VCaP (cell line): ENCODE measurements around the gene BBS1.

Source experiments
- H3K27ac ChIP-seq: fragments of 450-650 bp; 2 replicates; pipeline ENCODE4 v1.5.1; 2017
- TF ChIP-seq, protein P1 (sequence below): fragments of 450-650 bp; conservative IDR thresholded peaks from 2 replicates; pipeline ENCODE4 v1.5.1; 2017; ENCODE audit warnings: mild to moderate bottlenecking, moderate library complexity

The BBS1 gene

DNA sequence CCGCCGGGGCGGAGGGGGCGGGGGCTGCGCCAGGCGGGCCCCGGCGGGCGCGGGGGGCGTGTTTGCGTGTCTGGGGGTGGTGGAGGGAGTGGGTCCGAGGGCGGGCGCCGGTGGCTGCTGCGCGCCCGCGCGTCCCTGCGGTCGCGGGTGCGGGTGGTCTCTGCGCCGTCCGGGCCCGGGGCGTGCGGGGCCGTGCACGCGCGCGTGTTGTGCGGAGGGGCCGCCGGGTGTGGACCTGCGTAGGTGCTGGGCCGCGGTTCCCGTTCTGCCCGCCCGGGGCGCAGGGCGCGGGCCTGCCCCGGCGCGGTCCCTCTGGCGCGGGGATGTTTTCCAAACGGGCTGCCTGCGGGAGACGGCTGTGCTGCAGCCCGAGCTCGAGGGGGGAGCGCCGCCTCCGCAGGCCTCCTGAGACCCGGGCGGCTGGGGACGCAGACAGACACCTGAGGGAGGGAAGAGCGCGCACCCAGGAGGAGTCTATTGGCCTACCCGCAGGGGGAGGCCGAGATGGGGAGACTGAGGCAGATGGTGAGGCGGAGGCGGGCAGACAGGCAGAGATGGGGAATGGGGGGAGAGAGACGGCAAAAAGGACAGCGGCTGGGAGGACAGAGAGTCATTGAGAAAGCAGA is 43.3 kb upstream of the BBS1 start:
- TF ChIP-seq, protein P1, sequence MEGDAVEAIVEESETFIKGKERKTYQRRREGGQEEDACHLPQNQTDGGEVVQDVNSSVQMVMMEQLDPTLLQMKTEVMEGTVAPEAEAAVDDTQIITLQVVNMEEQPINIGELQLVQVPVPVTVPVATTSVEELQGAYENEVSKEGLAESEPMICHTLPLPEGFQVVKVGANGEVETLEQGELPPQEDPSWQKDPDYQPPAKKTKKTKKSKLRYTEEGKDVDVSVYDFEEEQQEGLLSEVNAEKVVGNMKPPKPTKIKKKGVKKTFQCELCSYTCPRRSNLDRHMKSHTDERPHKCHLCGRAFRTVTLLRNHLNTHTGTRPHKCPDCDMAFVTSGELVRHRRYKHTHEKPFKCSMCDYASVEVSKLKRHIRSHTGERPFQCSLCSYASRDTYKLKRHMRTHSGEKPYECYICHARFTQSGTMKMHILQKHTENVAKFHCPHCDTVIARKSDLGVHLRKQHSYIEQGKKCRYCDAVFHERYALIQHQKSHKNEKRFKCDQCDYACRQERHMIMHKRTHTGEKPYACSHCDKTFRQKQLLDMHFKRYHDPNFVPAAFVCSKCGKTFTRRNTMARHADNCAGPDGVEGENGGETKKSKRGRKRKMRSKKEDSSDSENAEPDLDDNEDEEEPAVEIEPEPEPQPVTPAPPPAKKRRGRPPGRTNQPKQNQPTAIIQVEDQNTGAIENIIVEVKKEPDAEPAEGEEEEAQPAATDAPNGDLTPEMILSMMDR: peak; percentile 83

DNA sequence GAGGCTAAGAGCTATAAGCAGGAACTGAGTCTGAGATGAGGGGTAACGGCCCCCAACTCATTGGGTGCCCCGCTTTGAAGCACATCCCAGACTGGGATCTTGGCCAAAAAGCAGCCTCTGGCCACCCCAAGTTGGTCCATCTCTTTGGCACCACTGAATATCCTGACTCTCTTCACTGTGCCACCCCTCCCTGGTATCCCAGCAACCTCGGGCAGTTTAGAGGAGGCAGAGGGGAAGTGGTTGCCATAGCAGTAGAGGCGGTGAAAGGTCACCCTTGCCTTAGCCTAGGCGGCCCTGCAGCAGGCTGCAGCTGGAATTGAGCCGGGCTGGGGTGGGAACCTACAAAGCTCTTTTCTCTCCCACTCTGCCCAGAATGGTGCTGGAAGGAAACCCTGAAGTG is 42.7 kb upstream of the BBS1 start:
- peak overlapping the region; percentile 84 for H3K27ac ChIP-seq
- TF ChIP-seq, protein P1: no peak

More for the DNA sequence above, 43.3 kb upstream of the BBS1 start:
- peak overlapping the region; percentile 84 for H3K27ac ChIP-seq

DNA sequence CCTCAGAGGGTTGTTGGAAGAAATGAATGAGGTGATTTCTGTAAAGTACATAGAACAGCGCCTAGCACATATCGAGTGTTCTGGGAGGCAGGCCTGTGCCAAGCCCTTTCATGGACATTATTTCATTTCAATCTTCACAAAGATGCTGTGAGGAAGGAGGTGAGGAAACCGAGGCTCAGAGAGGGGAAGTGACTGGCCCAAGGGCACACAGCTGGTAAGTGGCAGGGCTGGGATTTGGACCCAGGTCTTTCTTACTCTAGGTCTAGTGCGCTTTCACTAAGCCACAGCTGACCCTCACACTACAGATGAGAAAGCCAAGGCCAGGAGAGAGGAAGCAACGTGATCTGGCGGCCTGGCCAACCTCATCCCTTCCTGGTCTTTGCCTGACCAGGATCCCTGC is 41.7 kb upstream of the BBS1 start:
- H3K27ac ChIP-seq: peak overlapping the region; percentile 24; the same call in 1 of the 2 replicates
- TF ChIP-seq, protein P1: no peak

DNA sequence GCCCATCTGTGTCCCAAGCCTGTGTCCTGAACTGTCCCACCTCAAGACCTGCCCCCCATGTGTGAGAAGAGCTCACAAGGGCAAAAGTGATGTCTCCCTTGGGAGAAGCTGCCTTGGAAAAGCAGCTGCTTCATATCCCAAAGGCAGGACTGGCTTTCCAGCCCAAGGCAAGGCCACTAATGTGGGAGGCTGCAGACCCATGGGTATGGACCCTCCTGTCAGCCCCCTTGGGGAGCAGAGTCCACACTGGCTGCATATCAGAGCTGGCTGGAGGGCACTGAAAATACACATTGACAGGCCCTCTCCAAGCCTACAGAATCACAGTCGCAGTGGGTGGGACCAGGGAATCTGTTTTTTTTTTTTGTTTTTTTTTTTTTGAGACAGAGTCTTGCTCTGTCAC is 41.0 kb upstream of the BBS1 start:
- peak overlapping the region; percentile 24; the same call in 1 of the 2 replicates for H3K27ac ChIP-seq
- TF ChIP-seq, protein P1: no peak

DNA sequence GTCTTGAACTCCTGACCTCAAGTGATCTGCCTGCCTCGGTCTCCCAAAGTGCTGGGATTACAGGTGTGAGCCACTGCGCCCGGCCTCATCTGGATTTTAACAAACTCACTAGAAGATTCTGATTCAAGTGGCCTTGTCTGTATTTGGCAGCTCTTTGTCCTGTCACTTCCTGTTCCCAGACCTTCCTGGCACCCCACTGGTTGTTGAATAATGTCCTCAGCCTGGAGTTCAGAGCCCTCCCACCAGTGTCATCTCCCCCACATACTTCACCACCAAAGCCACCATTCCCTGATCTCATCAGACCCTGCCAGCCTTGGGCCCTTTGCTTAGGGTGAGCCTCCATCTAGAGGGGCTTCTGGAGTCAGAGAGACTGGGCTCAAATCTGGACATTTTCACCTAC is 40.4 kb upstream of the BBS1 start:
- TF ChIP-seq, protein P1: no peak
- H3K27ac ChIP-seq: no peak overlapping the region

DNA sequence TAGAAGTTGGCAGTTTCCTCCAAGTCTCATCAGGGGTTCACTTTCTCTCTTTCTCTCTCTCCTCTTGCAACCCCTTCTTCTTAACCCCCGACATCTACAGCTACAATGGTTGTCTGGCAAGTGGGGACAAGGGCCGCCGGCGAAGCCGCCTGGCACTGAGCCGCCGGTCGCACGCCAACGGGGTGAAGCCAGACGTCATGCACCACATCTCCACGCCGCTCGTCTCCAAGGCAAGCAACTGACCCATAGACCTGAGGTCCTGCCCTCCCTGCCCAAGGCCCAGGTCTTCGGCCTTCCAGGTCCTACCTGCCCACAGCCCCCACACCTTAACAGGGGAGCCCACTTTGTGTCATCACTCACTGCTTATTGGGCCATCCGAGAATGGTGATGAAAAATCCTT is 39.3 kb upstream of the BBS1 start:
- TF ChIP-seq, protein P1: no peak

DNA sequence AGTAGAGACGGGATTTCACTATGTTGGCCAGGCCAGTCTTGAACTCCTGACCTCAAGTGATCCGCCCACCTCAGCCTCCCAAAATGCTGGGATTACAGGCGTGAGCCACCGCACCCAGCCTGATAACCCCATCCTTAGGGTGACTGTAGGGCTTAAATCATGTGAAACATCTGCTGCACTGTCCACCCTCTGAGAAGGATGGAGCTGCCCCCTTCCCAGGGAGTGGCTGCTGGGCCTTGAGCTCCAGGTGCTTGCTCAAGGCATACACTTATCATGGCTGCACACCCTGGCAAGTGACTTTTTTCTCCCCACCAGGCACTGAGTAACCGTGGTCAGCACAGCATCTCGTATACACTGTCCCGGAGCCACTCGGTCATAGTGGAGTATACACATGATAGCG is 38.4 kb upstream of the BBS1 start:
- TF ChIP-seq, protein P1: no peak
- no peak overlapping the region for H3K27ac ChIP-seq

More for the DNA sequence above, 39.3 kb upstream of the BBS1 start:
- no peak overlapping the region for H3K27ac ChIP-seq
